MCF 10A (cell line): ENCODE data around the gene DDR1. TPM values are rescaled to one million over a fixed set of nuclear protein-coding genes. Genes with fewer than 3 reads are reported as not detected.

Experiments
- BruUV-seq: library from RNA; stranded (reverse); fragments of 400-500 nt; replicated peaks from 2 replicates; lab custom pipeline; 2021; lab: Mats Ljungman, UMichigan
- CTCF ChIA-PET: fragments of 300-600 bp; sonication (Branson Sonifier 250); formaldehyde crosslinking; extraction: SDS; loops from one replicate; lab custom pipeline; 2021; ENCODE audit warnings: antibody characterized with exemption, inconsistent platforms; lab: Yijun Ruan, JAX
- POLR2A ChIA-PET: fragments of 300-600, 350-650 bp; sonication (Branson Sonifier 250); formaldehyde crosslinking; extraction: SDS; loops from one replicate; lab custom pipeline; 2020; ENCODE audit warnings: antibody characterized with exemption, inconsistent platforms; lab: Yijun Ruan, JAX
- DNase-seq: peaks from one replicate; pipeline ENCODE4 v3.0.0-alpha.2; 2018; ENCODE audit not compliant: unreplicated experiment
- H3K27ac Mint-ChIP-seq: one replicate; pipeline ENCODE4 v1.8.0; 2022; ENCODE audit warnings: mild to moderate bottlenecking, low read depth, mixed read lengths; ENCODE audit not compliant: unreplicated experiment
- H3K27me3 Mint-ChIP-seq: one replicate; pipeline ENCODE4 v1.8.0; 2022; ENCODE audit warnings: mixed read lengths; ENCODE audit not compliant: insufficient read depth, unreplicated experiment
- H3K36me3 Mint-ChIP-seq: one replicate; pipeline ENCODE4 v1.8.0; 2022; ENCODE audit warnings: mild to moderate bottlenecking, moderate library complexity, mixed read lengths; ENCODE audit not compliant: insufficient read depth, unreplicated experiment
- H3K4me1 Mint-ChIP-seq: one replicate; pipeline ENCODE4 v1.8.0; 2022; ENCODE audit warnings: mixed read lengths; ENCODE audit not compliant: insufficient read depth, unreplicated experiment
- H3K4me3 Mint-ChIP-seq: one replicate; pipeline ENCODE4 v1.8.0; 2022; ENCODE audit warnings: mild to moderate bottlenecking, moderate library complexity, mixed read lengths; ENCODE audit not compliant: unreplicated experiment
- H3K9me3 Mint-ChIP-seq: one replicate; pipeline ENCODE4 v1.8.0; 2022; ENCODE audit warnings: mixed read lengths; ENCODE audit not compliant: unreplicated experiment
- CTCF ChIP-seq: fragments of 200-600 bp; IDR thresholded peaks from one replicate; pipeline ENCODE4 v1.8.0; 2022; ENCODE audit warnings: antibody characterized with exemption, mild to moderate bottlenecking; ENCODE audit not compliant: unreplicated experiment
- intact Hi-C: fragments of 100-400 bp; cut with micrococcal nuclease; formaldehyde crosslinking; loops from 2 replicates; pipeline ENCODE4 v1.14.1; 2022
- total RNA-seq: library from RNA; stranded (reverse); gene quantifications from 2 replicates; pipeline ENCODE4 v1.2.3, GENCODE V29; 2022

Gene DDR1
- total RNA-seq, 1 experiment from 2014 or later: 66.0 TPM

GRCh38 chr6:30928677-30929076 is 44.4 kb downstream of the DDR1 start:
- DNase-seq: no peak
- Mint-ChIP-seq H3K4me1 (peaks cover 34% of the 10 kb centered on the region), H3K27ac (peak overlapping the region; percentile 8), H3K27me3 (no peaks in the 10 kb centered on the region), H3K9me3 (no peaks in the 10 kb centered on the region), H3K4me3 (no peak overlapping the region), H3K36me3 (peaks cover 10% of the 10 kb centered on the region)
- TF ChIP-seq CTCF: no peak
- no TSS peak for BruUV-seq
- ChIA-PET POLR2A (interaction anchor here (1.0 kb wide), 1 partner anchor 20 kb away, joined by 3 read pairs; the partner anchor contains the start of gene GTF2H4), CTCF (interaction anchor here (1.3 to 21.4 kb wide), 3 partner anchors 14 to 195 kb away, joined by 3 to 749 read pairs (median 71); partner anchors contain the start of gene VARS2)
- intact Hi-C loops: no loop called here

GRCh38 chr6:30930506-30930905 is 46.2 kb downstream of the DDR1 start:
- peaks cover 10% of the 10 kb centered on the region for H3K36me3 Mint-ChIP-seq
- no peaks in the 10 kb centered on the region for H3K27me3 Mint-ChIP-seq
- intact Hi-C loops: no loop called here
- BruUV-seq: no TSS peak
- no peaks in the 10 kb centered on the region for H3K9me3 Mint-ChIP-seq
- peaks cover 45% of the 10 kb centered on the region for H3K4me1 Mint-ChIP-seq
- H3K4me3 Mint-ChIP-seq: no peak overlapping the region
- peak overlapping the region; percentile 70 for H3K27ac Mint-ChIP-seq
- DNase-seq: no peak
- POLR2A ChIA-PET: interaction anchor here (0.9 kb wide), 1 partner anchor 15 kb away, joined by 3 read pairs; no protein-coding TSS in a partner anchor
- TF ChIP-seq CTCF: no peak
- CTCF ChIA-PET: interaction anchor here (0.9 to 21.4 kb wide), 4 partner anchors 15 to 147 kb away, joined by 5 to 749 read pairs (median 38); partner anchors contain the start of gene VARS2

GRCh38 chr6:30931272-30931671 is 47.0 kb downstream of the DDR1 start:
- peaks cover 48% of the 10 kb centered on the region for H3K4me1 Mint-ChIP-seq
- no peaks in the 10 kb centered on the region for H3K27me3 Mint-ChIP-seq
- ChIA-PET CTCF (interaction anchor here (2.0 to 21.4 kb wide), 3 partner anchors 14 to 147 kb away, joined by 6 to 749 read pairs (median 71); partner anchors contain the start of gene VARS2), POLR2A (interaction anchor here (0.9 kb wide), 1 partner anchor 16 kb away, joined by 3 read pairs; no protein-coding TSS in a partner anchor)
- no TSS peak for BruUV-seq
- peaks cover 6% of the 10 kb centered on the region for H3K36me3 Mint-ChIP-seq
- no peak for TF ChIP-seq CTCF
- no peak overlapping the region for H3K4me3 Mint-ChIP-seq
- no peaks in the 10 kb centered on the region for H3K9me3 Mint-ChIP-seq
- peak overlapping the region; percentile 83 for H3K27ac Mint-ChIP-seq
- intact Hi-C loops: no loop called here
- no peak for DNase-seq

GRCh38 chr6:30931969-30932645 is 47.8 kb downstream of the DDR1 start, which contains the start of gene SFTA2:
Gene SFTA2, minus strand, starts transcription at chr6:30932170. Its CDS starts 74 bp downstream, at chr6:30932096.
- ChIA-PET CTCF (interaction anchor here (0.5 to 21.4 kb wide), 4 partner anchors 13 to 174 kb away, joined by 3 to 749 read pairs (median 38); partner anchors contain the start of gene VARS2), POLR2A (no interaction called here)
- DNase-seq: no peak
- no peaks in the 10 kb centered on the region for H3K27me3 Mint-ChIP-seq
- no peaks in the 10 kb centered on the region for H3K36me3 Mint-ChIP-seq
- H3K4me1 Mint-ChIP-seq: peaks cover 44% of the 10 kb centered on the region
- intact Hi-C loops: no loop called here
- no TSS peak for BruUV-seq
- peak within 1 kb of the TSS; percentile 83 for H3K27ac Mint-ChIP-seq
- TF ChIP-seq CTCF: no peak
- no peak within 1 kb of the TSS for H3K4me3 Mint-ChIP-seq
- H3K9me3 Mint-ChIP-seq: no peaks in the 10 kb centered on the region
